ENCODE results near the gene RBMS3. TPM values are rescaled to one million over a fixed set of nuclear protein-coding genes. Genes with fewer than 3 reads are reported as not detected.

Gene RBMS3
- total RNA-seq, 3 donors from 2014 or later: 48.4 to 117 (median 103) TPM

- Histone ChIP-seq H3K4me3 (no peak overlapping the region), H3K27ac (no peak overlapping the region), H3K4me1 (no peaks in the 10 kb centered on the region), H3K36me3 (no peaks in the 10 kb centered on the region), H3K27me3 (no peaks in the 10 kb centered on the region), H3K9me3 (no peaks in the 10 kb centered on the region)
- intact Hi-C loops (cut with DNase I; ENCODE audit: low total_unique reads): no loop called here
- DNase-seq (ENCODE audit: low spot score in 2 of 2): no peak
- TF ChIP-seq POLR2AphosphoS5 (IDR thresholded peaks at IDR 0.05) (no peak), POLR2A (IDR thresholded peaks at IDR 0.05) (no peak), CTCF (IDR thresholded peaks at IDR 0.05) (no peak)
Observed at GRCh38 chr3:29771602-29772001, 490.7 kb downstream of the RBMS3 start.

- H3K36me3 ChIP-seq: no peaks in the 10 kb centered on the region
- no peak overlapping the region for H3K27ac ChIP-seq
- no peaks in the 10 kb centered on the region for H3K27me3 ChIP-seq
- no peaks in the 10 kb centered on the region for H3K9me3 ChIP-seq
- no peak overlapping the region for H3K4me3 ChIP-seq
- no peak for DNase-seq (ENCODE audit: low spot score in 2 of 2)
- TF ChIP-seq POLR2AphosphoS5 (IDR thresholded peaks at IDR 0.05) (no peak), CTCF (IDR thresholded peaks at IDR 0.05) (no peak), POLR2A (IDR thresholded peaks at IDR 0.05) (no peak)
- intact Hi-C loops (cut with DNase I; ENCODE audit: low total_unique reads): no loop called here
- H3K4me1 ChIP-seq: no peaks in the 10 kb centered on the region
Observed at GRCh38 chr3:29772436-29772835, 491.6 kb downstream of the RBMS3 start.

- Histone ChIP-seq H3K9me3 (no peaks in the 10 kb centered on the region), H3K4me1 (no peaks in the 10 kb centered on the region), H3K27ac (no peak overlapping the region), H3K36me3 (no peaks in the 10 kb centered on the region), H3K4me3 (no peak overlapping the region), H3K27me3 (no peaks in the 10 kb centered on the region)
- no peak for DNase-seq (ENCODE audit: low spot score in 2 of 2)
- TF ChIP-seq CTCF (IDR thresholded peaks at IDR 0.05) (no peak), POLR2A (IDR thresholded peaks at IDR 0.05) (no peak), POLR2AphosphoS5 (IDR thresholded peaks at IDR 0.05) (no peak)
- intact Hi-C loops (cut with DNase I; ENCODE audit: low total_unique reads): no loop called here
Observed at GRCh38 chr3:29773481-29773880, 492.6 kb downstream of the RBMS3 start.

GRCh38 chr3:29775340-29775739 lies 494.5 kb downstream of the RBMS3 start:
- H3K27me3 ChIP-seq: no peaks in the 10 kb centered on the region
- TF ChIP-seq POLR2AphosphoS5 (IDR thresholded peaks at IDR 0.05): no peak
- no peak for DNase-seq (ENCODE audit: low spot score in 2 of 2)
- intact Hi-C loops (cut with DNase I; ENCODE audit: low total_unique reads): no loop called here
- H3K4me3 ChIP-seq: no peak overlapping the region
- H3K9me3 ChIP-seq: no peaks in the 10 kb centered on the region
- H3K36me3 ChIP-seq: no peaks in the 10 kb centered on the region
- no peaks in the 10 kb centered on the region for H3K4me1 ChIP-seq
- no peak overlapping the region for H3K27ac ChIP-seq

GRCh38 chr3:29777869-29778268 lies 497.0 kb downstream of the RBMS3 start:
- intact Hi-C loops (cut with DNase I; ENCODE audit: low total_unique reads): no loop called here
- no peaks in the 10 kb centered on the region for H3K9me3 ChIP-seq
- no peaks in the 10 kb centered on the region for H3K27me3 ChIP-seq
- no peaks in the 10 kb centered on the region for H3K4me1 ChIP-seq
- no peak for TF ChIP-seq CTCF (IDR thresholded peaks at IDR 0.05)
- no peak for TF ChIP-seq POLR2AphosphoS5 (IDR thresholded peaks at IDR 0.05)
- no peak for TF ChIP-seq POLR2A (IDR thresholded peaks at IDR 0.05)
- no peak overlapping the region for H3K27ac ChIP-seq
- H3K4me3 ChIP-seq: no peak overlapping the region
- DNase-seq (ENCODE audit: low spot score in 2 of 2): no peak
- no peaks in the 10 kb centered on the region for H3K36me3 ChIP-seq

- DNase-seq (ENCODE audit: low spot score in 2 of 2): no peak
- no peaks in the 10 kb centered on the region for H3K27me3 ChIP-seq
Observed at GRCh38 chr3:29789686-29790085, 508.8 kb downstream of the RBMS3 start.

More at GRCh38 chr3:29789686-29790085, 508.8 kb downstream of the RBMS3 start:
- Histone ChIP-seq H3K4me3 (no peak overlapping the region), H3K36me3 (no peaks in the 10 kb centered on the region), H3K27ac (no peak overlapping the region), H3K4me1 (no peaks in the 10 kb centered on the region), H3K9me3 (peaks cover 0 to 6% of the 10 kb centered on the region in 2 donors)
- TF ChIP-seq POLR2A (IDR thresholded peaks at IDR 0.05) (no peak), POLR2AphosphoS5 (IDR thresholded peaks at IDR 0.05) (no peak), CTCF (IDR thresholded peaks at IDR 0.05) (no peak)
- intact Hi-C loops (cut with DNase I; ENCODE audit: low total_unique reads): no loop called here
